GM12801 (cell line): Measurements from ENCODE around the gene NDUFS6.

Experiments
- TF ChIP-seq, protein P1 (sequence below): IDR thresholded peaks from one replicate; pipeline ENCODE4 v1.5.1; 2011; ENCODE audit warnings: control low read depth; ENCODE audit not compliant: insufficient read length; ENCODE audit errors: extremely low read depth

NDUFS6 gene

DNA sequence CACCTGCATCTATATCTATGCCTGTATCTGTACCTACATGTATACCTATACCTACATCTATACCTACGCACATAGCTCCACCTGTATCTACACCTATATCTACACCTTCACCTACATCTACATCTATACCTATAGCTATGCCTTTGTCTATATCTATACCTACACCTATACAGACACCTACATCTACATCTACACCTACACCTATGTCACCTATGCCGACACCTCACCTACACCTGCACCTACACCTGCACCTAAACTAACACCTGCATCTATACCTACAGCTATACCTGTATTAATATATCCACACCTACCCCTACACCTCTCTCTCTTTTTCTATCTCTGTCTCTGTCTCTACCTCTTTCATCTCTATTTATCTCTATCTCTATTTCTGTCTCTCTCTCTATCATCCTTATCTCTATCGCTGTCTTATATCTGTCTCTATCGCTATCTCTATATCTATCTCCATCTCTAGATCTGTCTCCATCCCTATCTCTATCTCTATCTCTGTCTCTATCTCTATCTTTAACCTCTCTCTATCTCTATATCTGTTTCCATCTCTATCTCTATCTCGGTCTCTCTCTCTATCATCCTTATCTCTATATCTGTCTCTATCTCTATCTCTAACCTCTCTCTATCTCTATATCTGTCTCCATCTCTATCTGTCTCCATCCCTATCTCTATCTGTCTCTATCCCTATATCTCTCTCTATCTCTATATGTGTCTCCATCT lies 43.7 kb downstream of the NDUFS6 start:
- TF ChIP-seq, protein P1, sequence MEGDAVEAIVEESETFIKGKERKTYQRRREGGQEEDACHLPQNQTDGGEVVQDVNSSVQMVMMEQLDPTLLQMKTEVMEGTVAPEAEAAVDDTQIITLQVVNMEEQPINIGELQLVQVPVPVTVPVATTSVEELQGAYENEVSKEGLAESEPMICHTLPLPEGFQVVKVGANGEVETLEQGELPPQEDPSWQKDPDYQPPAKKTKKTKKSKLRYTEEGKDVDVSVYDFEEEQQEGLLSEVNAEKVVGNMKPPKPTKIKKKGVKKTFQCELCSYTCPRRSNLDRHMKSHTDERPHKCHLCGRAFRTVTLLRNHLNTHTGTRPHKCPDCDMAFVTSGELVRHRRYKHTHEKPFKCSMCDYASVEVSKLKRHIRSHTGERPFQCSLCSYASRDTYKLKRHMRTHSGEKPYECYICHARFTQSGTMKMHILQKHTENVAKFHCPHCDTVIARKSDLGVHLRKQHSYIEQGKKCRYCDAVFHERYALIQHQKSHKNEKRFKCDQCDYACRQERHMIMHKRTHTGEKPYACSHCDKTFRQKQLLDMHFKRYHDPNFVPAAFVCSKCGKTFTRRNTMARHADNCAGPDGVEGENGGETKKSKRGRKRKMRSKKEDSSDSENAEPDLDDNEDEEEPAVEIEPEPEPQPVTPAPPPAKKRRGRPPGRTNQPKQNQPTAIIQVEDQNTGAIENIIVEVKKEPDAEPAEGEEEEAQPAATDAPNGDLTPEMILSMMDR = no peak

DNA sequence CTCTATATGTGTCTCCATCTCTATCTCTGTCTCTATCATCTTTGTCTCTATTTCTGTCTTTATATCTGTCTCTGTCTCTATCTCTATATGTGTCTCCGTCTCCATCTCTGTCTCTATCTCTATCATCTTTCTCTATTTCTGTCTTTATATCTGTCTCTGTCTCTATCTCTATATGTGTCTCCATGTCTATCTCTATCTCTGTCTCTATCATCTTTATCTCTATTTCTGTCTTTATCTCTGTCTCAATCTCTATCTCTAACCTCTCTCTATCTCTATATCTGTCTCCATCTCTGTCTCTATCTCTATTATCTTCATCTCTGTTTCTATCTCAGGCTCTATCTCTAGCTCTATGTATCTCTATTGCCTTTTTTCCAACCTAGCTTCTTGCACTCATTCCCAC lies 44.5 kb downstream of the NDUFS6 start:
- TF ChIP-seq, protein P1 = no peak

DNA sequence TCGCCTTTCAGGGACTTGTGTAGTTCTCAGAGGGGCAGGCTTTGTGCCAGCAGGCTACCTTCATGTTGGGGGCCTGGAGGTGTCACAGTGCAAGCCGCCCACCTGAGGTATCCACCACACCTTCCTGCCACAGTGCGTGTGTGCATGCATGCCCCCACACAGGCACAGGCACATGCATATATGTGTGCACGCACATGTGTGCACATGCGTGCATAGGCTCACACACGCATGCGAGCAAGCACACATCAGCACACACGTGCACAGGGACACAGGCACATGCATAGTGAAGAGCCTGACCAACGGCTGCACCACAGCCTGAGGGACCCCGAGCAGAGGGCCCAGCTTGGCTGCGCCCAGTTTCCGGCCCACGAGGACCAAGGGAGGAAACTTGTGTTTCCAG lies 45.4 kb downstream of the NDUFS6 start:
- TF ChIP-seq, protein P1 = no peak

GRCh38 chr5:1847056-1847455 lies 45.8 kb downstream of the NDUFS6 start:
- TF ChIP-seq, protein P1 = no peak

GRCh38 chr5:1847611-1848010 lies 46.4 kb downstream of the NDUFS6 start:
- TF ChIP-seq, protein P1 = no peak

DNA sequence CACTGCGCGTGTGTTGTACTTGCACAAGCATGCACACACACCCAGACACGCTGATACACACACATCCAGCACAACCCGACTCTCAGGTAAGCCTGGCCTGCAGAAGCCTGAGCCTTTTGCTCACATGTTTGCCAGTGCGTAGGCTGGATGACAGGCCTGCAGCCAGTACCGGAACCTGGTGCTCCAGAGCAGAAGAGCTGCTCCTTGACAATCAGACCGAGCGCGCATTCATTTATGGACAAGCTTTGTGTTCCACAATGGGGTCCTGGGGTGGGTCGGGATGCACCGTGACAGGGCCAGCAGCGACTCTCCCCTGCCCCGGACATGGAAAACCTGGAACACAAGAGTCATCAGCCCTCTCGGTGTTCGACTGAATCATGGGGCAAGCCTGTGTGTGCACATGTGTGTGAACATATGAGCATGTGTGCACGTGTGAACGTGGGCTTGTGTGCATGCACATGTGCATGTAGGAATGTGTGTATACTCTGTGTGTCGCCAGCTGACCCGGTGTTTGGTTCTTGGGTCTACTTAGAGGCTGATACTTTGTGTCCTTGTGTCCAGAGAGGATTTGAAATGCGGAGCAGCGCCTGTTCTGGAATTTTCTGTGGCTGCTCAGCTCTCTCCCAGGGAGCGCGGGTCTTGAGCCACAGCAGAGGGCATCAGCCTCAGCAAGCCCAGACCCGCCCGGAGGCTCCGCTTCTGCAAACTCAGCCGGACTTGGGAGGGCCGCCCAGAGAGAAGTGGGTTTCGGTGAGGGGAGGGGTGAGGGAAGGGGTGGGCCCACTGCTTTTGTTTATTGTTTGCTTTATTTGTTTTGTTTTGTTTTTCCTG lies 49.3 kb downstream of the NDUFS6 start:
- TF ChIP-seq, protein P1 = no peak

GRCh38 chr5:1851290-1851934 lies 50.2 kb downstream of the NDUFS6 start:
- TF ChIP-seq, protein P1 = no peak
